Spleen (tissue), 3 donors: ENCODE measurements around the gene ISG20.

Experiments
- POLR2A ChIP-seq, 3 donors: fragments of 450-650 bp; IDR thresholded peaks; one replicate each; pipeline ENCODE4 v1.5.1; 2017; ENCODE audit warnings: antibody characterized with exemption in 3 of 3, mild to moderate bottlenecking in 1 of 3
- POLR2AphosphoS5 ChIP-seq, 3 donors: sonication (generic); formaldehyde crosslinking; IDR thresholded peaks; one replicate each; pipeline ENCODE4 v1.5.1; 2017; ENCODE audit warnings: antibody characterized with exemption in 3 of 3

DNA sequence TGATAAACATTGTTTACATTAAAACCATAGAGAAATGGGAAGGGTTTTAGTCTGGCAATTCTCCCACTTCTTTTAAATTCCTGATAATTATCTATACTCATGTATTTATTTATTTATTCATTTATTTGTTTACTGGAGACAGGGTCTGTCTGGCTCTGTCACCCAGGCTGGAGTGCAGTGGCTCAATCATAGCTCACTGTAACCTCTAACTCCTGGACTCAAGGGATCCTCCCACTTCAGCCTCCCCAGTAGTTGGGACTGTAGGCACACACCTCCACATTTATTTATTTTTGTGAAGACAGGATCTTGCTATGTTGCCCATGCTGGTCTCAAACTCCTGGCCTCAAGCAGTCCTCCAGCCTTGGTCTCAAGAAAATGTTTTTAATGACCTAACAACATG, 20.1 kb upstream of the ISG20 start:
- TF ChIP-seq POLR2AphosphoS5 (IDR thresholded peaks at IDR 0.05) (no peak), POLR2A (IDR thresholded peaks at IDR 0.05) (no peak)
